ENCODE measurements around the gene ANKRA2.

Gene ANKRA2

DNA sequence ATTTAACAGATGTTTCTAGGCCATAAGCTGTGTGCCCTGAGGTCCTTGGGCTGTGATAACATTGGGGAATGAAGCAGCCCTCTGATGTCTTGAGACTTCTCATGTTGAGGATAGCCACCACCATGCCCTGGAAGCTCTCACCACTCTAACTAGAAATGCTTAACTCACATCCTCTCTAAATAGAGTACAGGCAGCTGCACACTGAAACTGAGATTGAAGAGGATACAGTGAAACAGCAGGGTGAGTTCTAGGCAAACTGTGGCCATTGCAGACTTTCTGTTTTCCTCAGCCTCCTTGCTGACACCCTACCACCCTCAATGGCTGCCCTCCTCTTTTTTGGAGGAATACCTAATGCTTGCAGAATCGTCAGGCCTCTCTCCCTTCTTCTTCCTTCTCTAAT lies 22.5 kb upstream of the ANKRA2 start:
- H3K36me3 ChIP-seq (replicated peaks; ENCODE audit: insufficient read depth, low read length): no peaks in the 10 kb centered on the region
- TF ChIP-seq, protein P1, sequence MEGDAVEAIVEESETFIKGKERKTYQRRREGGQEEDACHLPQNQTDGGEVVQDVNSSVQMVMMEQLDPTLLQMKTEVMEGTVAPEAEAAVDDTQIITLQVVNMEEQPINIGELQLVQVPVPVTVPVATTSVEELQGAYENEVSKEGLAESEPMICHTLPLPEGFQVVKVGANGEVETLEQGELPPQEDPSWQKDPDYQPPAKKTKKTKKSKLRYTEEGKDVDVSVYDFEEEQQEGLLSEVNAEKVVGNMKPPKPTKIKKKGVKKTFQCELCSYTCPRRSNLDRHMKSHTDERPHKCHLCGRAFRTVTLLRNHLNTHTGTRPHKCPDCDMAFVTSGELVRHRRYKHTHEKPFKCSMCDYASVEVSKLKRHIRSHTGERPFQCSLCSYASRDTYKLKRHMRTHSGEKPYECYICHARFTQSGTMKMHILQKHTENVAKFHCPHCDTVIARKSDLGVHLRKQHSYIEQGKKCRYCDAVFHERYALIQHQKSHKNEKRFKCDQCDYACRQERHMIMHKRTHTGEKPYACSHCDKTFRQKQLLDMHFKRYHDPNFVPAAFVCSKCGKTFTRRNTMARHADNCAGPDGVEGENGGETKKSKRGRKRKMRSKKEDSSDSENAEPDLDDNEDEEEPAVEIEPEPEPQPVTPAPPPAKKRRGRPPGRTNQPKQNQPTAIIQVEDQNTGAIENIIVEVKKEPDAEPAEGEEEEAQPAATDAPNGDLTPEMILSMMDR (IDR thresholded peaks at IDR 0.05; ENCODE audit: low read length): no peak
- TF ChIP-seq EZH2 (optimal IDR thresholded peaks at IDR 0.05; ENCODE audit: low read depth, low read length) (no peak), EZH2phosphoT487 (IDR thresholded peaks at IDR 0.05; ENCODE audit: low read length) (no peak)

GRCh38 chr5:73582285-73583145 lies 17.1 kb upstream of the ANKRA2 start:
- TF ChIP-seq, protein P1 (IDR thresholded peaks at IDR 0.05; ENCODE audit: low read length): no peak
- TF ChIP-seq EZH2phosphoT487 (IDR thresholded peaks at IDR 0.05; ENCODE audit: low read length): no peak
- TF ChIP-seq EZH2 (optimal IDR thresholded peaks at IDR 0.05; ENCODE audit: low read depth, low read length): no peak
- Histone ChIP-seq H3K4me3 (ENCODE audit: low read length) (no peak overlapping the region), H3K27ac (ENCODE audit: low read length) (no peak overlapping the region), H3F3A (ENCODE audit: insufficient read depth, low read length) (peaks cover 2% of the 10 kb centered on the region), H2AFZ (ENCODE audit: low read length) (no peak overlapping the region), H3K4me1 (ENCODE audit: low read length) (peaks cover 5% of the 10 kb centered on the region), H3K9ac (ENCODE audit: low read length) (no peak overlapping the region), H3K27me3 (replicated peaks; ENCODE audit: insufficient read depth, low read length) (no peaks in the 10 kb centered on the region), H3K9me2 (replicated peaks; ENCODE audit: insufficient read depth, low read length) (no peaks in the 10 kb centered on the region), H3K79me2 (ENCODE audit: low read length) (no peaks in the 10 kb centered on the region), H3K4me2 (ENCODE audit: low read depth, low read length) (no peak overlapping the region), H3K36me3 (replicated peaks; ENCODE audit: insufficient read depth, low read length) (no peaks in the 10 kb centered on the region; the same call in 1 of the 2 replicates), H3K9me3 (replicated peaks; ENCODE audit: insufficient read depth, low read length) (no peaks in the 10 kb centered on the region), H4K20me1 (ENCODE audit: insufficient read depth, low read length) (no peaks in the 10 kb centered on the region)
- no peak for DNase-seq

More for the DNA sequence above, 22.5 kb upstream of the ANKRA2 start:
- Histone ChIP-seq H2AFZ (ENCODE audit: low read length) (no peak overlapping the region), H4K20me1 (ENCODE audit: insufficient read depth, low read length) (no peaks in the 10 kb centered on the region), H3K4me2 (ENCODE audit: low read depth, low read length) (peak overlapping the region; percentile 34; the same call in 1 of the 2 replicates), H3K27ac (ENCODE audit: low read length) (peak overlapping the region; percentile 16; the same call in 1 of the 2 replicates), H3K9me3 (replicated peaks; ENCODE audit: insufficient read depth, low read length) (no peaks in the 10 kb centered on the region), H3K4me1 (ENCODE audit: low read length) (peaks cover 17% of the 10 kb centered on the region), H3K79me2 (ENCODE audit: low read length) (no peaks in the 10 kb centered on the region), H3K9me2 (replicated peaks; ENCODE audit: insufficient read depth, low read length) (no peaks in the 10 kb centered on the region), H3K27me3 (replicated peaks; ENCODE audit: insufficient read depth, low read length) (no peaks in the 10 kb centered on the region), H3K4me3 (ENCODE audit: low read length) (no peak overlapping the region), H3K9ac (ENCODE audit: low read length) (no peak overlapping the region), H3F3A (ENCODE audit: insufficient read depth, low read length) (peaks cover 11% of the 10 kb centered on the region)
- DNase-seq: peak; percentile 69

GRCh38 chr5:73565969-73566547 lies 619 bp upstream of the ANKRA2 start:
- Histone ChIP-seq H3F3A (ENCODE audit: insufficient read depth, low read length) (no peaks in the 10 kb centered on the region), H3K27ac (ENCODE audit: low read length) (peak overlapping the region; percentile 77; the same call in 1 of the 2 replicates), H3K79me2 (ENCODE audit: low read length) (peaks cover 69% of the 10 kb centered on the region)

More at GRCh38 chr5:73565969-73566547, 619 bp upstream of the ANKRA2 start:
- no peaks in the 10 kb centered on the region for H3K9me3 ChIP-seq (replicated peaks; ENCODE audit: insufficient read depth, low read length)
- TF ChIP-seq EZH2phosphoT487 (IDR thresholded peaks at IDR 0.05; ENCODE audit: low read length): no peak
- TF ChIP-seq EZH2 (optimal IDR thresholded peaks at IDR 0.05; ENCODE audit: low read depth, low read length): no peak
- TF ChIP-seq, protein P1 (IDR thresholded peaks at IDR 0.05; ENCODE audit: low read length): no peak
- H3K36me3 ChIP-seq (replicated peaks; ENCODE audit: insufficient read depth, low read length): no peaks in the 10 kb centered on the region; the same call in 1 of the 2 replicates
- H2AFZ ChIP-seq (ENCODE audit: low read length): peak overlapping the region; percentile 83
- no peak for DNase-seq
- H3K4me3 ChIP-seq (ENCODE audit: low read length): peak overlapping the region; percentile 94
- H3K4me1 ChIP-seq (ENCODE audit: low read length): peaks cover 9% of the 10 kb centered on the region
- no peaks in the 10 kb centered on the region for H4K20me1 ChIP-seq (ENCODE audit: insufficient read depth, low read length)
- H3K27me3 ChIP-seq (replicated peaks; ENCODE audit: insufficient read depth, low read length): no peaks in the 10 kb centered on the region
- peak overlapping the region; percentile 81 for H3K4me2 ChIP-seq (ENCODE audit: low read depth, low read length)
- peak overlapping the region; percentile 90 for H3K9ac ChIP-seq (ENCODE audit: low read length)
- no peaks in the 10 kb centered on the region for H3K9me2 ChIP-seq (replicated peaks; ENCODE audit: insufficient read depth, low read length)
